OCI-LY7 (cell line): ENCODE results near the gene HSD17B10.

ENCODE experiments used
- CTCF ChIP-seq: fragments of 200-600 bp; sonication (generic); conservative IDR thresholded peaks from 2 replicates; pipeline ENCODE4 v1.5.1; 2014; ENCODE audit warnings: mild to moderate bottlenecking, antibody characterized with exemption, low read length, moderate library complexity, mixed read lengths
- EZH2phosphoT487 ChIP-seq: fragments of 200-600 bp; sonication (generic); IDR thresholded peaks from 2 replicates; pipeline ENCODE4 v1.6.1; 2018; ENCODE audit warnings: low read depth, borderline replicate concordance, mild to moderate bottlenecking, mixed run types, antibody characterized with exemption, low read length, moderate library complexity, mixed read lengths

DNA sequence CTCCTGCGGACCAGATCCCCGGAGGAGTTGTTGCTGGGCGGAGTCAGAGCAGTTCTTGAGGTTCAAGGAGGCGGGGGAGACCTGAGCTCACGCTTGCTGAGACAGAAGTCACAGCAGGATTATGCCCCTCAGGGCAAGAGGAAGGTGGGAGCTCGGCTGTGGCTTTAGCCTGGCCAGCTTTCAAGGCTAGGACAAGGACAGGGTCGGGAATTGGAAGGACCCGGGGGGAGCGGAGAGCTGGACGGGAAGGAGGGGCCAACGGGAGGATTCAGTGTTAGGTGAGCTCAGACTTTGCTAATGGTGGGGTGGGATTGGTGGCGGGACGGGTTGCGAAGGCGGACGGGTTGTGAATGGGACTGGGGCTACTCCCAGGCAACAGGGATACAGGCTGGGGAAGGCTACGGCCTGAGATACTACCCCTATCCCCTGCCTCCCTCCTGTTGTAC lies 11.3 kb downstream of the HSD17B10 start, which contains the start of gene RIBC1:
- TF ChIP-seq EZH2phosphoT487 (no peak), CTCF (no peak)
